Endothelial cell of umbilical vein (primary cell): ENCODE measurements around the gene ALKBH2. TPM values are rescaled to one million over a fixed set of nuclear protein-coding genes. Genes with fewer than 3 reads are reported as not detected.

Experiments
- BruUV-seq: library from RNA; stranded (reverse); fragments of 400-500 nt; replicated peaks from 2 replicates; lab custom pipeline; 2021; lab: Mats Ljungman, UMichigan
- CTCF ChIA-PET: fragments of 300-600, 350-600 bp; sonication (Branson Sonifier 250); formaldehyde crosslinking; loops from one replicate; lab custom pipeline; 2021; ENCODE audit warnings: antibody characterized with exemption, inconsistent platforms; lab: Charles Lee
- POLR2A ChIA-PET: fragments of 300-600, 350-600 bp; sonication (Branson Sonifier 250); formaldehyde crosslinking; loops from one replicate; lab custom pipeline; 2021; ENCODE audit warnings: antibody characterized with exemption, inconsistent platforms; lab: Charles Lee
- DNase-seq: peaks from one replicate; pipeline ENCODE4 v3.0.0-alpha.2; 2011; ENCODE audit warnings: low read depth, low spot score
- FAIRE-seq: peaks from 2 replicates; lab custom pipeline; 2011; peaks lifted over from hg19 to GRCh38; lab: Jason Lieb, UNC
- H2AFZ ChIP-seq: 2 replicates; pipeline ENCODE4 v1.6.0; 2012; ENCODE audit warnings: low read depth, low read length, control low read depth, inconsistent platforms
- H3K27ac ChIP-seq: 2 replicates; pipeline ENCODE4 v1.5.1; 2011; ENCODE audit warnings: low read depth, mild to moderate bottlenecking, control low read depth, low read length, moderate library complexity; ENCODE audit not compliant: insufficient read depth
- H3K27me3 ChIP-seq, 2 experiments: 2 replicates each; pipeline versions ENCODE4 v1.6.0 to v1.6.1; 2011; ENCODE audit warnings: low read length in 2 of 2, mixed read lengths in 1 of 2; ENCODE audit not compliant: control insufficient read depth in 2 of 2, insufficient read depth in 2 of 2
- H3K36me3 ChIP-seq, 2 experiments: 2 replicates in 1 of 2; 3 replicates in 1 of 2; pipeline ENCODE4 v1.5.1; 2011; ENCODE audit warnings: low read length in 2 of 2, mild to moderate bottlenecking in 1 of 2, moderate library complexity in 1 of 2; ENCODE audit not compliant: control insufficient read depth in 2 of 2, insufficient read depth in 2 of 2; ENCODE audit errors: extremely low read depth in 1 of 2
- H3K4me1 ChIP-seq: 3 replicates; pipeline ENCODE4 v1.5.1; 2011; ENCODE audit warnings: mild to moderate bottlenecking, low read length; ENCODE audit not compliant: control insufficient read depth, insufficient read depth; ENCODE audit errors: extremely low read depth
- H3K4me2 ChIP-seq: 2 replicates; pipeline ENCODE4 v1.6.1; 2011; ENCODE audit warnings: low read length, control low read depth, mixed read lengths; ENCODE audit not compliant: insufficient read depth
- H3K4me3 ChIP-seq, 3 experiments: fragments of 200-600 bp in 1 of 3; sonication (generic), shearing (Covaris generic) in 1 of 3; replicated peaks in 1 of 3; 2 replicates each; pipeline ENCODE4 v1.5.1; 2011 to 2016; ENCODE audit warnings: control low read depth in 3 of 3, low read length in 3 of 3, mild to moderate bottlenecking in 2 of 3, inconsistent platforms in 1 of 3, low read depth in 1 of 3, moderate library complexity in 1 of 3; ENCODE audit not compliant: insufficient read depth in 1 of 3
- H3K79me2 ChIP-seq: 2 replicates; pipeline ENCODE4 v1.6.0; 2012; ENCODE audit warnings: low read length, inconsistent platforms; ENCODE audit not compliant: control insufficient read depth, insufficient read depth
- H3K9ac ChIP-seq: replicated peaks from 2 replicates; pipeline ENCODE3; 2011; ENCODE audit warnings: low read length, control low read depth; ENCODE audit not compliant: insufficient read depth; ENCODE audit errors: extremely low read depth
- H3K9me1 ChIP-seq: replicated peaks from 3 replicates; pipeline ENCODE4 v1.6.0; 2011; ENCODE audit warnings: mild to moderate bottlenecking, low read length; ENCODE audit not compliant: control insufficient read depth, insufficient read depth; ENCODE audit errors: extremely low read depth
- H3K9me3 ChIP-seq: replicated peaks from 2 replicates; pipeline ENCODE4 v1.5.1; 2012; ENCODE audit warnings: low read length, inconsistent platforms; ENCODE audit not compliant: control insufficient read depth, insufficient read depth
- H4K20me1 ChIP-seq: replicated peaks from 2 replicates; pipeline ENCODE3; 2011; ENCODE audit warnings: mild to moderate bottlenecking, low read length; ENCODE audit not compliant: control insufficient read depth, insufficient read depth; ENCODE audit errors: extremely low read depth
- EZH2 ChIP-seq: IDR thresholded peaks from 2 replicates; pipeline ENCODE4 v1.6.1; 2012; ENCODE audit warnings: borderline replicate concordance, low read depth, mild to moderate bottlenecking, moderate library complexity, low read length, inconsistent platforms; ENCODE audit not compliant: severe bottlenecking
- FOS ChIP-seq: IDR thresholded peaks from 2 replicates; pipeline ENCODE4 v1.6.1; 2011; ENCODE audit warnings: mild to moderate bottlenecking, low read length, moderate library complexity, borderline replicate concordance; ENCODE audit not compliant: insufficient read depth
- GATA2 ChIP-seq: IDR thresholded peaks from 2 replicates; pipeline ENCODE4 v1.7.0; 2011; ENCODE audit warnings: low read depth, mild to moderate bottlenecking, moderate library complexity, mixed read lengths, low read length; ENCODE audit not compliant: insufficient read length, insufficient read depth
- JUN ChIP-seq: IDR thresholded peaks from 2 replicates; pipeline ENCODE4 v1.6.1; 2011; ENCODE audit warnings: borderline replicate concordance, low read depth; ENCODE audit not compliant: insufficient read length, insufficient read depth
- MYC ChIP-seq: IDR thresholded peaks from one replicate; pipeline ENCODE4 v1.6.1; 2011; ENCODE audit warnings: mild to moderate bottlenecking, low read depth, low read length
- POLR2A ChIP-seq: IDR thresholded peaks from 2 replicates; pipeline ENCODE4 v1.6.1; 2012; ENCODE audit warnings: low read depth, mild to moderate bottlenecking, control low read depth, low read length
- POLR2AphosphoS5 ChIP-seq: IDR thresholded peaks from 2 replicates; pipeline ENCODE4 v1.6.1; 2012; ENCODE audit warnings: low read depth, mild to moderate bottlenecking, control low read depth, low read length, moderate library complexity; ENCODE audit not compliant: insufficient read depth
- dilution Hi-C: fragments of 300-500 bp; cut with MboI; formaldehyde crosslinking; loops from one replicate; pipeline ENCODE4 v1.15.0; 2019; ENCODE audit warnings: low sequenced_read_pairs; ENCODE audit not compliant: extremely low pct_ligation_motif_present
- intact Hi-C: fragments of 100-400 bp; cut with micrococcal nuclease; formaldehyde crosslinking; loops from one replicate; pipeline ENCODE4 v1.10.0; 2022
- polyA plus RNA-seq, 4 experiments: library from polyadenylated mRNA; depleted of rRNA in 3 of 4; stranded (reverse) in 3 of 4; unstranded in 1 of 4; fragments of >200 nt; gene quantifications; 2 replicates each; pipeline versions ENCODE4 v1.2.1 to v1.2.3, GENCODE V29; 2011 to 2012; ENCODE audit warnings: missing spikeins in 1 of 4
- total RNA-seq: library from RNA; stranded (reverse); gene quantifications from 2 replicates; pipeline ENCODE4 v1.2.3, GENCODE V29; 2021
- TF ChIP-seq, protein P1 (sequence below): IDR thresholded peaks from 2 replicates; pipeline ENCODE4 v1.6.1; 2011; ENCODE audit not compliant: insufficient read depth, insufficient read length
- TF ChIP-seq, protein P2 (sequence below), 2 donors: IDR thresholded peaks; 1 replicate in 1 of 2; 2 replicates in 1 of 2; pipeline ENCODE4 v1.5.1; 2011; ENCODE audit warnings: low read length in 2 of 2, mild to moderate bottlenecking in 2 of 2, moderate library complexity in 2 of 2, control low read depth in 1 of 2, inconsistent platforms in 1 of 2, low read depth in 1 of 2; ENCODE audit not compliant: insufficient read depth in 1 of 2; ENCODE audit errors: extremely low read depth in 1 of 2

Gene ALKBH2
- total and polyA plus RNA-seq, 2 donors (not counting 3 experiments of a cell fraction or from before 2014, with no cell fraction given) = 5.4 to 7.3 TPM

DNA sequence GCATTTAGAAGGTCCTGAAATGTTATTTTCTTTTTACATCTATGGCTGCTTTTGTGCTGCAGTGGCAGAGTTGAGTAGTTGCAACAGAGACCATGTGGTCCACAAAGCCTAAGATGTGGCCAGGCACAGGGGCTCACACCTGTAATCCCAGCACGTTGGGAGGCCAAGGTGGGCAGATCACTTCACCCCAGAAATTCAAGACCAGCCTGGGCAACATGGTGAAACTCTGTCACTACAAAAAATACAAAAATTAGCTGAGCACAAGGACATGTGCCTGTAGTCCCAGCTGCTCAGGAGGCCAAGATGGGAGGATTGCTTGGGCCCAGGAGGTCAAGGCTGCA lies 27.4 kb downstream of the ALKBH2 start:
- Histone ChIP-seq H3K4me3 (no peak overlapping the region), H3K9me1 (no peaks in the 10 kb centered on the region), H3K27ac (no peak overlapping the region), H3K9me3 (no peaks in the 10 kb centered on the region), H3K27me3 (no peaks in the 10 kb centered on the region), H3K36me3 (peaks cover 0 to 14% of the 10 kb centered on the region in 2 experiments), H3K4me1 (no peaks in the 10 kb centered on the region), H2AFZ (no peak overlapping the region), H3K79me2 (no peaks in the 10 kb centered on the region), H4K20me1 (no peaks in the 10 kb centered on the region), H3K4me2 (no peak overlapping the region), H3K9ac (no peak overlapping the region)
- intact Hi-C loops = no loop called here
- DNase-seq (no peak), FAIRE-seq (no peak)
- dilution Hi-C loops = no loop called here
- BruUV-seq = no TSS peak
- ChIA-PET CTCF (no interaction called here), POLR2A (no interaction called here)
- no peak for TF ChIP-seq GATA2

DNA sequence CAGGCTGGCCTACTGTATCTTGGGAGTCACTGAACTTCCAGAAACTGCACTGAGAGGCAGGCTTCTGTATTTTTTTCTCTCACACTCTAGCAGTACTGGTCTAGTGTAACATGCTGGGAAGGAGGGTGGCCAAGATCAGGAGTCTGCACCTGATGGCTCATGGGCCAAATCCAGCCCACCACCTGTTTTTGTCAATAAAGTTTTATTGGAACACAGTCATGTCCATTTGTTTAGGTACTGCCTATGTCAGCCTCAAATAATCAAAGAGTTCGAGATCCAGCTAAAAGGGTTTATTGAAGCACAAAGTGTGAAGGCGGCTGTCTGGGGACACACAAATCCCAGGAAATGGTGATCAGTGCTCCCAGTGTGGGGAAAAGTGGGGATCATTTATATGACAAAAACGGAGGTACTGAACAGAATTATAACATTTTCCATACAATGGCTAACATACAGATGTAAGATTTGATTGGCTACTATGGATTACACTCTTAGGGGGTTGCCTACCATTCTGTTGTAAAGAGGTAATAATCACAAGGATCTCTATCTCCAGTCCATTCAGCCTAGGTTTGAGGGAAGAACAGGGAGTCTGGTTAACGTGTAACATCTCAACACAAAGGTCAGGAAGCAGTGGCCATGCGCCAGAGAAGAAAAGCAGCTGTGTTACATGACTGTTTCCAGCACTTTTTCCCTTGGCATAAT lies 28.0 kb downstream of the ALKBH2 start:
- BruUV-seq = no TSS peak

More for the DNA sequence above, 28.0 kb downstream of the ALKBH2 start:
- H3K36me3 ChIP-seq = peaks cover 0 to 14% of the 10 kb centered on the region in 2 experiments
- FAIRE-seq (no peak), DNase-seq (no peak)
- H3K4me1 ChIP-seq = no peaks in the 10 kb centered on the region
- H3K27ac ChIP-seq = no peak overlapping the region
- H3K9me3 ChIP-seq = no peaks in the 10 kb centered on the region
- intact Hi-C loops = no loop called here
- H3K9me1 ChIP-seq = no peaks in the 10 kb centered on the region
- dilution Hi-C loops = no loop called here
- no peaks in the 10 kb centered on the region for H3K27me3 ChIP-seq
- ChIA-PET POLR2A (no interaction called here), CTCF (no interaction called here)
- H3K4me2 ChIP-seq = no peak overlapping the region
- no peaks in the 10 kb centered on the region for H3K79me2 ChIP-seq
- H3K9ac ChIP-seq = no peak overlapping the region
- H3K4me3 ChIP-seq = no peak overlapping the region
- TF ChIP-seq, protein P1, sequence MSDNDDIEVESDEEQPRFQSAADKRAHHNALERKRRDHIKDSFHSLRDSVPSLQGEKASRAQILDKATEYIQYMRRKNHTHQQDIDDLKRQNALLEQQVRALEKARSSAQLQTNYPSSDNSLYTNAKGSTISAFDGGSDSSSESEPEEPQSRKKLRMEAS = no peak
- TF ChIP-seq EZH2 (no peak), POLR2A (no peak), FOS (no peak), JUN (no peak), POLR2AphosphoS5 (no peak), MYC (no peak), GATA2 (no peak)
- TF ChIP-seq, protein P2, sequence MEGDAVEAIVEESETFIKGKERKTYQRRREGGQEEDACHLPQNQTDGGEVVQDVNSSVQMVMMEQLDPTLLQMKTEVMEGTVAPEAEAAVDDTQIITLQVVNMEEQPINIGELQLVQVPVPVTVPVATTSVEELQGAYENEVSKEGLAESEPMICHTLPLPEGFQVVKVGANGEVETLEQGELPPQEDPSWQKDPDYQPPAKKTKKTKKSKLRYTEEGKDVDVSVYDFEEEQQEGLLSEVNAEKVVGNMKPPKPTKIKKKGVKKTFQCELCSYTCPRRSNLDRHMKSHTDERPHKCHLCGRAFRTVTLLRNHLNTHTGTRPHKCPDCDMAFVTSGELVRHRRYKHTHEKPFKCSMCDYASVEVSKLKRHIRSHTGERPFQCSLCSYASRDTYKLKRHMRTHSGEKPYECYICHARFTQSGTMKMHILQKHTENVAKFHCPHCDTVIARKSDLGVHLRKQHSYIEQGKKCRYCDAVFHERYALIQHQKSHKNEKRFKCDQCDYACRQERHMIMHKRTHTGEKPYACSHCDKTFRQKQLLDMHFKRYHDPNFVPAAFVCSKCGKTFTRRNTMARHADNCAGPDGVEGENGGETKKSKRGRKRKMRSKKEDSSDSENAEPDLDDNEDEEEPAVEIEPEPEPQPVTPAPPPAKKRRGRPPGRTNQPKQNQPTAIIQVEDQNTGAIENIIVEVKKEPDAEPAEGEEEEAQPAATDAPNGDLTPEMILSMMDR (IDR thresholded peaks at IDR 0.05; ENCODE audit: extremely low read depth in 1 of 2, insufficient read depth in 1 of 2, low read depth in 1 of 2, low read length in 2 of 2) = no peak
- H4K20me1 ChIP-seq = no peaks in the 10 kb centered on the region
- no peak overlapping the region for H2AFZ ChIP-seq
